Activated CD8-positive, alpha-beta memory T cell treated with anti-CD3 and anti-CD28 coated beads, Interleukin-2, amount 10 ng/mL, durations not matched to agents 7 days and 5 days (primary cell): ENCODE measurements around the gene MAGOH. TPM values are rescaled to one million over a fixed set of nuclear protein-coding genes. Genes with fewer than 3 reads are reported as not detected.

Experiments
- ATAC-seq: fragments of 150-1000 bp; cut with Tn5 transposase; one replicate; pipeline ENCODE4 v1.10.0; 2021; ENCODE audit warnings: moderate library complexity
- CTCF ChIA-PET: fragments of 350-600 bp; sonication (Branson Sonifier 250); formaldehyde crosslinking; loops from one replicate; lab custom pipeline; 2021; ENCODE audit warnings: antibody characterized with exemption; lab: Charles Lee
- DNase-seq: peaks from one replicate; pipeline ENCODE4 v3.0.0-alpha.2; 2020
- H3K27ac Mint-ChIP-seq: one replicate; pipeline ENCODE4 v1.8.0; 2021; ENCODE audit warnings: mild to moderate bottlenecking, mixed read lengths
- H3K27me3 Mint-ChIP-seq: one replicate; pipeline ENCODE4 v1.8.0; 2021; ENCODE audit warnings: mixed read lengths
- H3K36me3 Mint-ChIP-seq: one replicate; pipeline ENCODE4 v1.8.0; 2021; ENCODE audit warnings: mild to moderate bottlenecking, mixed read lengths
- H3K4me1 Mint-ChIP-seq: one replicate; pipeline ENCODE4 v1.8.0; 2021; ENCODE audit warnings: mixed read lengths
- H3K4me3 Mint-ChIP-seq: one replicate; pipeline ENCODE4 v1.8.0; 2021; ENCODE audit warnings: mild to moderate bottlenecking, moderate library complexity, mixed read lengths
- H3K9me3 Mint-ChIP-seq: one replicate; pipeline ENCODE4 v1.8.0; 2022; ENCODE audit warnings: low read depth, mixed read lengths
- total RNA-seq, 2 experiments: library from RNA; stranded (reverse); gene quantifications; one replicate each; pipeline ENCODE4 v1.2.3, GENCODE V29; 2021

The MAGOH gene
- total RNA-seq, 2 experiments from 2014 or later = 72.9 to 80.1 TPM

GRCh38 chr1:53244141-53244540 lies 5.8 kb upstream of the MAGOH start:
- Mint-ChIP-seq H3K9me3 (no peaks in the 10 kb centered on the region), H3K4me3 (no peak overlapping the region), H3K27me3 (no peaks in the 10 kb centered on the region), H3K27ac (no peak overlapping the region), H3K4me1 (peaks cover 1% of the 10 kb centered on the region), H3K36me3 (peaks cover 14% of the 10 kb centered on the region)
- CTCF ChIA-PET = interaction anchor here (0.6 kb wide), 1 partner anchor 322 kb away, joined by 3 read pairs; no protein-coding TSS in a partner anchor
- DNase-seq (no peak), ATAC-seq (no peak)

- H3K4me1 Mint-ChIP-seq = peaks cover 13% of the 10 kb centered on the region
- no peaks in the 10 kb centered on the region for H3K9me3 Mint-ChIP-seq
- DNase-seq (no peak), ATAC-seq (no peak)
- no peak overlapping the region for H3K27ac Mint-ChIP-seq
- no peak overlapping the region for H3K4me3 Mint-ChIP-seq
- H3K27me3 Mint-ChIP-seq = no peaks in the 10 kb centered on the region
- peaks cover 8% of the 10 kb centered on the region for H3K36me3 Mint-ChIP-seq
- CTCF ChIA-PET = no interaction called here
Observed at GRCh38 chr1:53242381-53242780, 4.1 kb upstream of the MAGOH start.

GRCh38 chr1:53241828-53242227 lies 3.5 kb upstream of the MAGOH start:
- no peak overlapping the region for H3K27ac Mint-ChIP-seq
- peaks cover 16% of the 10 kb centered on the region for H3K4me1 Mint-ChIP-seq
- no peaks in the 10 kb centered on the region for H3K27me3 Mint-ChIP-seq
- H3K9me3 Mint-ChIP-seq = no peaks in the 10 kb centered on the region
- DNase-seq (no peak), ATAC-seq (no peak)
- H3K4me3 Mint-ChIP-seq = no peak overlapping the region
- peaks cover 7% of the 10 kb centered on the region for H3K36me3 Mint-ChIP-seq
- CTCF ChIA-PET = interaction anchor here (0.5 kb wide), 1 partner anchor 206 kb away, joined by 3 read pairs; no protein-coding TSS in a partner anchor

GRCh38 chr1:53237638-53238037 lies 680 bp downstream of the MAGOH start:
- no peaks in the 10 kb centered on the region for H3K27me3 Mint-ChIP-seq
- H3K27ac Mint-ChIP-seq = peak overlapping the region; percentile 96
- ATAC-seq (no peak), DNase-seq (no peak)
- H3K9me3 Mint-ChIP-seq = no peaks in the 10 kb centered on the region
- peaks cover 20% of the 10 kb centered on the region for H3K36me3 Mint-ChIP-seq
- peak overlapping the region; percentile 96 for H3K4me3 Mint-ChIP-seq
- CTCF ChIA-PET = interaction anchor here (1.1 kb wide), 1 partner anchor 89 kb away, joined by 3 read pairs; no protein-coding TSS in a partner anchor
- H3K4me1 Mint-ChIP-seq = peaks cover 28% of the 10 kb centered on the region

GRCh38 chr1:53220962-53221286 lies 17.4 kb downstream of the MAGOH start:
- Mint-ChIP-seq H3K36me3 (peaks cover 5% of the 10 kb centered on the region), H3K27ac (peak overlapping the region; percentile 95), H3K4me1 (peaks cover 23% of the 10 kb centered on the region), H3K4me3 (peak overlapping the region; percentile 91), H3K27me3 (no peaks in the 10 kb centered on the region), H3K9me3 (no peaks in the 10 kb centered on the region)
- CTCF ChIA-PET = interaction anchor here (1.0 kb wide), 1 partner anchor 1580 kb away, joined by 3 read pairs; no protein-coding TSS in a partner anchor
- ATAC-seq = no peak
- DNase-seq = no peak

- peak within 1 kb of the TSS; percentile 95 for H3K27ac Mint-ChIP-seq
- no peaks in the 10 kb centered on the region for H3K27me3 Mint-ChIP-seq
- CTCF ChIA-PET = no interaction called here
- ATAC-seq (peak; percentile 96), DNase-seq (peak; percentile 97)
- H3K4me3 Mint-ChIP-seq = peak within 1 kb of the TSS; percentile 91
- peaks cover 23% of the 10 kb centered on the region for H3K4me1 Mint-ChIP-seq
- no peaks in the 10 kb centered on the region for H3K9me3 Mint-ChIP-seq
- peaks cover 5% of the 10 kb centered on the region for H3K36me3 Mint-ChIP-seq
Observed at GRCh38 chr1:53220171-53220961, 18.0 kb downstream of the MAGOH start, which contains the start of gene CZIB. CZIB (minus strand) TSS chr1:53220634; CDS start chr1:53220575, 59 bp downstream.

GRCh38 chr1:53219711-53220110 lies 18.6 kb downstream of the MAGOH start:
- ATAC-seq (no peak), DNase-seq (no peak)
- Mint-ChIP-seq H3K36me3 (peaks cover 5% of the 10 kb centered on the region), H3K27ac (peak overlapping the region; percentile 95), H3K27me3 (no peaks in the 10 kb centered on the region), H3K4me1 (peaks cover 23% of the 10 kb centered on the region), H3K4me3 (peak overlapping the region; percentile 91), H3K9me3 (no peaks in the 10 kb centered on the region)
- CTCF ChIA-PET = no interaction called here

GRCh38 chr1:53218201-53218600 lies 20.1 kb downstream of the MAGOH start:
- Mint-ChIP-seq H3K27me3 (no peaks in the 10 kb centered on the region), H3K36me3 (peaks cover 11% of the 10 kb centered on the region), H3K27ac (no peak overlapping the region), H3K4me3 (no peak overlapping the region), H3K4me1 (peaks cover 23% of the 10 kb centered on the region), H3K9me3 (no peaks in the 10 kb centered on the region)
- ATAC-seq (no peak), DNase-seq (no peak)
- CTCF ChIA-PET = no interaction called here

GRCh38 chr1:53214376-53214940 lies 23.9 kb downstream of the MAGOH start:
- ATAC-seq (no peak), DNase-seq (peak; percentile 30)
- Mint-ChIP-seq H3K36me3 (peaks cover 31% of the 10 kb centered on the region), H3K4me1 (peaks cover 11% of the 10 kb centered on the region), H3K9me3 (no peaks in the 10 kb centered on the region), H3K4me3 (no peak overlapping the region), H3K27me3 (no peaks in the 10 kb centered on the region), H3K27ac (no peak overlapping the region)
- CTCF ChIA-PET = no interaction called here

- Mint-ChIP-seq H3K4me1 (no peaks in the 10 kb centered on the region), H3K4me3 (no peak overlapping the region), H3K27me3 (no peaks in the 10 kb centered on the region), H3K36me3 (peaks cover 53% of the 10 kb centered on the region), H3K27ac (no peak overlapping the region), H3K9me3 (peaks cover 7% of the 10 kb centered on the region)
- CTCF ChIA-PET = no interaction called here
- no peak for ATAC-seq
- no peak for DNase-seq
Observed at GRCh38 chr1:53210954-53211353, 27.4 kb downstream of the MAGOH start.

- H3K27me3 Mint-ChIP-seq = no peaks in the 10 kb centered on the region
- CTCF ChIA-PET = no interaction called here
- H3K4me1 Mint-ChIP-seq = no peaks in the 10 kb centered on the region
- peaks cover 7% of the 10 kb centered on the region for H3K9me3 Mint-ChIP-seq
- no peak overlapping the region for H3K27ac Mint-ChIP-seq
- no peak for ATAC-seq
- no peak overlapping the region for H3K4me3 Mint-ChIP-seq
- DNase-seq = peak; percentile 30
- H3K36me3 Mint-ChIP-seq = peaks cover 56% of the 10 kb centered on the region
Observed at GRCh38 chr1:53210352-53210751, 28.0 kb downstream of the MAGOH start.

GRCh38 chr1:53207726-53208125 lies 30.6 kb downstream of the MAGOH start:
- CTCF ChIA-PET = no interaction called here
- ATAC-seq (no peak), DNase-seq (no peak)
- peaks cover 15% of the 10 kb centered on the region for H3K9me3 Mint-ChIP-seq
- no peaks in the 10 kb centered on the region for H3K4me1 Mint-ChIP-seq
- no peak overlapping the region for H3K4me3 Mint-ChIP-seq
- H3K27ac Mint-ChIP-seq = no peak overlapping the region
- no peaks in the 10 kb centered on the region for H3K27me3 Mint-ChIP-seq
- peaks cover 71% of the 10 kb centered on the region for H3K36me3 Mint-ChIP-seq

GRCh38 chr1:53206735-53207379 lies 31.5 kb downstream of the MAGOH start:
- H3K27me3 Mint-ChIP-seq = no peaks in the 10 kb centered on the region
- ATAC-seq (no peak), DNase-seq (peak; percentile 8)
- no peak overlapping the region for H3K4me3 Mint-ChIP-seq
- no peaks in the 10 kb centered on the region for H3K4me1 Mint-ChIP-seq
- no peak overlapping the region for H3K27ac Mint-ChIP-seq
- CTCF ChIA-PET = no interaction called here
- H3K9me3 Mint-ChIP-seq = peaks cover 15% of the 10 kb centered on the region
- H3K36me3 Mint-ChIP-seq = peaks cover 73% of the 10 kb centered on the region
